GM18502 (cell line): ENCODE data around the gene SLC36A1.
"Not testable (repeated sequence)": the region's sequence is repeated elsewhere in the genome, so short reads cannot be mapped to it uniquely, and the experiment has no call there.

ENCODE experiments used
- ATAC-seq: cut with Tn5 transposase; IDR thresholded peaks from one replicate; pipeline ENCODE4 v1.9.1; 2021; ENCODE audit warnings: mild to moderate bottlenecking; ENCODE audit not compliant: unreplicated experiment, poor library complexity

The SLC36A1 gene

GRCh38 chr5:151447174-151448037, at the start of gene SLC36A1:
Gene SLC36A1 (plus strand): TSS chr5:151447603. CDS start chr5:151458793, 11,190 bp downstream.
- ATAC-seq, result peak; percentile 84

- no peak for ATAC-seq
Observed at GRCh38 chr5:151405334-151406160, 41.9 kb upstream of the SLC36A1 start.

GRCh38 chr5:151406322-151406947, 41.0 kb upstream of the SLC36A1 start:
- ATAC-seq, result no peak

GRCh38 chr5:151408591-151409230, 38.7 kb upstream of the SLC36A1 start:
- ATAC-seq, result no peak

- no peak for ATAC-seq
Observed at GRCh38 chr5:151413800-151414199, 33.6 kb upstream of the SLC36A1 start.

- ATAC-seq, result no peak
Observed at GRCh38 chr5:151414536-151414935, 32.9 kb upstream of the SLC36A1 start.

- ATAC-seq, result no peak
Observed at GRCh38 chr5:151417712-151418111, 29.7 kb upstream of the SLC36A1 start.

GRCh38 chr5:151420127-151420526, 27.3 kb upstream of the SLC36A1 start:
- ATAC-seq, result no peak

GRCh38 chr5:151424892-151425523, 22.4 kb upstream of the SLC36A1 start:
- no peak for ATAC-seq

- ATAC-seq, result not testable (repeated sequence)
Observed at GRCh38 chr5:151426347-151426746, 21.1 kb upstream of the SLC36A1 start.

GRCh38 chr5:151427258-151427657, 20.1 kb upstream of the SLC36A1 start:
- peak; percentile 100 for ATAC-seq

- no peak for ATAC-seq
Observed at GRCh38 chr5:151430731-151431130, 16.7 kb upstream of the SLC36A1 start.

GRCh38 chr5:151431666-151432065, 15.7 kb upstream of the SLC36A1 start:
- no peak for ATAC-seq

GRCh38 chr5:151432210-151432609, 15.2 kb upstream of the SLC36A1 start:
- no peak for ATAC-seq

- no peak for ATAC-seq
Observed at GRCh38 chr5:151434570-151435237, 12.7 kb upstream of the SLC36A1 start.

- ATAC-seq, result peak; percentile 15
Observed at GRCh38 chr5:151448038-151448985, 909 bp downstream of the SLC36A1 start.

- no peak for ATAC-seq
Observed at GRCh38 chr5:151449297-151449696, 1.9 kb downstream of the SLC36A1 start.

- no peak for ATAC-seq
Observed at GRCh38 chr5:151449839-151450238, 2.4 kb downstream of the SLC36A1 start.
